ENCODE data around the gene EDN1. TPM values are rescaled to one million over a fixed set of nuclear protein-coding genes. Genes with fewer than 3 reads are reported as not detected.
A peak's percentile ranks its signal among the peaks of the same experiment; 100 is the strongest.

EDN1 gene
- polyA plus RNA-seq, 3 donors = 0.11 to 0.71 TPM; not detected in 1

- Mint-ChIP-seq H3K27ac (no peak overlapping the region), H3K36me3 (peaks cover 0 to 2% of the 10 kb centered on the region in 2 donors), H3K4me1 (peaks cover 34% of the 10 kb centered on the region), H3K9me3 (peaks cover 4 to 13% (median 6%) of the 10 kb centered on the region in 7 donors), H3K27me3 (ENCODE audit: low read depth in 3 of 3) (peaks cover 0 to 2% (median 0%) of the 10 kb centered on the region in 3 donors), H3K4me3 (no peak overlapping the region)
- H4K20me1 ChIP-seq (ENCODE audit: insufficient read depth, low read length) = no peaks in the 10 kb centered on the region
- H3K36me3 ChIP-seq (replicated peaks in 1 of 2; ENCODE audit: control insufficient read depth in 1 of 2, insufficient read depth in 2 of 2, low read length in 2 of 2) = no peaks in the 10 kb centered on the region
- H3K4me3 ChIP-seq (replicated peaks in 1 of 3; ENCODE audit: low read depth in 2 of 3, low read length in 3 of 3) = no peak overlapping the region
- H3K9me3 ChIP-seq (replicated peaks in 1 of 2; ENCODE audit: control insufficient read depth in 1 of 2, insufficient read depth in 1 of 2, low read length in 2 of 2) = peaks cover 0 to 4% of the 10 kb centered on the region in 2 donors
- H3K4me1 ChIP-seq (ENCODE audit: control insufficient read depth in 1 of 2, insufficient read depth in 2 of 2, low read length in 2 of 2) = peaks cover 12 to 26% of the 10 kb centered on the region in 2 donors
- intact Hi-C loops (cut with micrococcal nuclease) = loop anchor here in 1 of 2 donors (5.0 kb wide), 1 partner anchor 35 kb away; no protein-coding TSS in a partner anchor
- H2AFZ ChIP-seq (ENCODE audit: insufficient read depth, low read depth, low read length, poor library complexity, severe bottlenecking) = no peak overlapping the region
- no peaks in the 10 kb centered on the region for H3K27me3 ChIP-seq (ENCODE audit: control insufficient read depth in 2 of 2, insufficient read depth in 2 of 2, low read length in 2 of 2)
- no peaks in the 10 kb centered on the region for H3K79me2 ChIP-seq (ENCODE audit: insufficient read depth, low read length)
- H3K4me2 ChIP-seq (replicated peaks; ENCODE audit: extremely low read depth, low read length, poor library complexity, severe bottlenecking) = no peak overlapping the region
- no peak overlapping the region for H3K27ac ChIP-seq (ENCODE audit: low read depth in 1 of 2, low read length in 2 of 2)
- no peak for DNase-seq
- TF ChIP-seq, protein P1, sequence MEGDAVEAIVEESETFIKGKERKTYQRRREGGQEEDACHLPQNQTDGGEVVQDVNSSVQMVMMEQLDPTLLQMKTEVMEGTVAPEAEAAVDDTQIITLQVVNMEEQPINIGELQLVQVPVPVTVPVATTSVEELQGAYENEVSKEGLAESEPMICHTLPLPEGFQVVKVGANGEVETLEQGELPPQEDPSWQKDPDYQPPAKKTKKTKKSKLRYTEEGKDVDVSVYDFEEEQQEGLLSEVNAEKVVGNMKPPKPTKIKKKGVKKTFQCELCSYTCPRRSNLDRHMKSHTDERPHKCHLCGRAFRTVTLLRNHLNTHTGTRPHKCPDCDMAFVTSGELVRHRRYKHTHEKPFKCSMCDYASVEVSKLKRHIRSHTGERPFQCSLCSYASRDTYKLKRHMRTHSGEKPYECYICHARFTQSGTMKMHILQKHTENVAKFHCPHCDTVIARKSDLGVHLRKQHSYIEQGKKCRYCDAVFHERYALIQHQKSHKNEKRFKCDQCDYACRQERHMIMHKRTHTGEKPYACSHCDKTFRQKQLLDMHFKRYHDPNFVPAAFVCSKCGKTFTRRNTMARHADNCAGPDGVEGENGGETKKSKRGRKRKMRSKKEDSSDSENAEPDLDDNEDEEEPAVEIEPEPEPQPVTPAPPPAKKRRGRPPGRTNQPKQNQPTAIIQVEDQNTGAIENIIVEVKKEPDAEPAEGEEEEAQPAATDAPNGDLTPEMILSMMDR (IDR thresholded peaks at IDR 0.05) = no peak
- WGBS (ENCODE audit: insufficient coverage) = no CpG with 5 or more reads among the region's 1 CpG
- no peak overlapping the region for H3K9ac ChIP-seq (ENCODE audit: insufficient read depth, low read length, poor library complexity, severe bottlenecking)
Measured at GRCh38 chr6:12271997-12272396, 18.2 kb upstream of the EDN1 start.

- Histone ChIP-seq H3K79me2 (ENCODE audit: insufficient read depth, low read length) (no peaks in the 10 kb centered on the region), H3K4me3 (replicated peaks in 1 of 3; ENCODE audit: low read depth in 2 of 3, low read length in 3 of 3) (no peak overlapping the region), H3K27me3 (ENCODE audit: control insufficient read depth in 2 of 2, insufficient read depth in 2 of 2, low read length in 2 of 2) (no peaks in the 10 kb centered on the region), H3K9me3 (replicated peaks in 1 of 2; ENCODE audit: control insufficient read depth in 1 of 2, insufficient read depth in 1 of 2, low read length in 2 of 2) (peaks cover 0 to 4% of the 10 kb centered on the region in 2 donors), H3K36me3 (replicated peaks in 1 of 2; ENCODE audit: control insufficient read depth in 1 of 2, insufficient read depth in 2 of 2, low read length in 2 of 2) (no peaks in the 10 kb centered on the region), H3K4me1 (ENCODE audit: control insufficient read depth in 1 of 2, insufficient read depth in 2 of 2, low read length in 2 of 2) (peaks cover 21 to 22% of the 10 kb centered on the region in 2 donors), H2AFZ (ENCODE audit: insufficient read depth, low read depth, low read length, poor library complexity, severe bottlenecking) (no peak overlapping the region), H4K20me1 (ENCODE audit: insufficient read depth, low read length) (no peaks in the 10 kb centered on the region), H3K9ac (ENCODE audit: insufficient read depth, low read length, poor library complexity, severe bottlenecking) (no peak overlapping the region), H3K27ac (ENCODE audit: low read depth in 1 of 2, low read length in 2 of 2) (no peak overlapping the region), H3K4me2 (replicated peaks; ENCODE audit: extremely low read depth, low read length, poor library complexity, severe bottlenecking) (no peak overlapping the region)
- peaks cover 4 to 13% (median 6%) of the 10 kb centered on the region in 7 donors for H3K9me3 Mint-ChIP-seq
- intact Hi-C loops (cut with micrococcal nuclease) = no loop called here
- WGBS (ENCODE audit: insufficient coverage) = 36% methylated on average over 2 of the region's 2 CpGs
- peaks cover 0 to 2% (median 0%) of the 10 kb centered on the region in 3 donors for H3K27me3 Mint-ChIP-seq (ENCODE audit: low read depth in 3 of 3)
- TF ChIP-seq, protein P1 (IDR thresholded peaks at IDR 0.05) = peak; percentile 20
- H3K4me1 Mint-ChIP-seq = peaks cover 33% of the 10 kb centered on the region
- H3K36me3 Mint-ChIP-seq = peaks cover 0 to 2% of the 10 kb centered on the region in 2 donors
- peak; percentile 54 to 89 (median 78) for DNase-seq
- no peak overlapping the region for H3K4me3 Mint-ChIP-seq
- H3K27ac Mint-ChIP-seq = peak overlapping the region in 6 of 7 donors; percentile 38 to 89 (median 72)
Measured at GRCh38 chr6:12275107-12275506, 15.1 kb upstream of the EDN1 start.

All from CD14-positive monocyte (primary cell).